AG04449 (cell line): Measurements from ENCODE around the gene SH3PXD2A.

ENCODE experiments used
- CTCF ChIA-PET: fragments of 350-600 bp; formaldehyde crosslinking; extraction: SDS; loops from one replicate; lab custom pipeline; 2021; ENCODE audit warnings: antibody characterized with exemption; lab: Yijun Ruan, JAX
- POLR2A ChIA-PET: fragments of 400-600, 350-600 bp; formaldehyde crosslinking; extraction: SDS; loops from one replicate; lab custom pipeline; 2020; ENCODE audit warnings: antibody characterized with exemption, inconsistent platforms; lab: Yijun Ruan, JAX
- DNase-seq: peaks from one replicate; pipeline ENCODE4 v3.0.0-alpha.2; 2010; ENCODE audit warnings: low read depth, low spot score
- H3K4me3 ChIP-seq: 2 replicates; pipeline ENCODE4 v1.5.1; 2011; ENCODE audit warnings: low read depth, mild to moderate bottlenecking, control low read depth, low read length
- TF ChIP-seq, protein P1 (sequence below): IDR thresholded peaks from one replicate; pipeline ENCODE4 v1.5.1; 2011; ENCODE audit warnings: mild to moderate bottlenecking, moderate library complexity, low read length, control low read depth, inconsistent platforms; ENCODE audit not compliant: insufficient read depth; ENCODE audit errors: missing control alignments

The SH3PXD2A gene

DNA sequence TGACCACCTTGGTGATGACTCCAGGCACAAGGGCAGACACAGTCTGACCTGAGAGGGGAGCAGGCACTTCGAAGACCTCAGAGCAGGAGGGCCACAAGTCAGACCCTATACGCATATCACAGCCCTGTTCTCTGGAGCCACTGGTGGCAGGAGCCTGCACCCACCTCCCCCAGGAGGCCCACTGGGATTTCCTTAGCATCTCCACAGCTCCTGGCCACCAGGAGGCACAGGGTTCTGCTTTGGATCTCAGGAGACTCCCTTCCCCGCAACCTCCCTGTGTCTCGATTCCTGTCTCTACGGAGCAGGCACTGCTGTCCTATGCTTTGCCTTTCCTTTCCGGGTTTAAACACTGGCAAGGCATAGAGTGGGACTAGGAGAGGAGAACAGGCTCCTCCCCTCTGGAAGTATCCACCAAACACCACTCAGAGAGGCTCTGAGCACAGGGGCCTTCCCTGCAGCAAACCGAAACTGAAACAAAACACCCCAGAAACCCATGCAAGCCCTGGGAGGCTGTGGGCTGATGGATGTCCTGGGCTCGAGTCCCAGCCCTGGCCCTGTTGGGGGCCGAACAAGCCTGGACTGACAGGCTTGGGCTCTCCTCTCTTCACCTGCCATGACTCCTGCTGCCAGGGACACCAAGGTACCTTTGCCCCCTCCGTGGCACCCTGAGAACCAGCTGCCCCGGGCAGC is 195.6 kb downstream of the SH3PXD2A start:
- H3K4me3 ChIP-seq: peak overlapping the region; percentile 83
- peak; percentile 53 for DNase-seq
- TF ChIP-seq, protein P1, sequence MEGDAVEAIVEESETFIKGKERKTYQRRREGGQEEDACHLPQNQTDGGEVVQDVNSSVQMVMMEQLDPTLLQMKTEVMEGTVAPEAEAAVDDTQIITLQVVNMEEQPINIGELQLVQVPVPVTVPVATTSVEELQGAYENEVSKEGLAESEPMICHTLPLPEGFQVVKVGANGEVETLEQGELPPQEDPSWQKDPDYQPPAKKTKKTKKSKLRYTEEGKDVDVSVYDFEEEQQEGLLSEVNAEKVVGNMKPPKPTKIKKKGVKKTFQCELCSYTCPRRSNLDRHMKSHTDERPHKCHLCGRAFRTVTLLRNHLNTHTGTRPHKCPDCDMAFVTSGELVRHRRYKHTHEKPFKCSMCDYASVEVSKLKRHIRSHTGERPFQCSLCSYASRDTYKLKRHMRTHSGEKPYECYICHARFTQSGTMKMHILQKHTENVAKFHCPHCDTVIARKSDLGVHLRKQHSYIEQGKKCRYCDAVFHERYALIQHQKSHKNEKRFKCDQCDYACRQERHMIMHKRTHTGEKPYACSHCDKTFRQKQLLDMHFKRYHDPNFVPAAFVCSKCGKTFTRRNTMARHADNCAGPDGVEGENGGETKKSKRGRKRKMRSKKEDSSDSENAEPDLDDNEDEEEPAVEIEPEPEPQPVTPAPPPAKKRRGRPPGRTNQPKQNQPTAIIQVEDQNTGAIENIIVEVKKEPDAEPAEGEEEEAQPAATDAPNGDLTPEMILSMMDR: peak; percentile 25
- CTCF ChIA-PET: interaction anchor here (1.0 to 9.1 kb wide), 11 partner anchors 10 to 66 kb away, joined by 3 to 84 read pairs (median 9); no protein-coding TSS in a partner anchor
- POLR2A ChIA-PET: interaction anchor here (0.7 to 3.1 kb wide), 6 partner anchors 8 to 50 kb away, joined by 3 to 29 read pairs (median 6); no protein-coding TSS in a partner anchor

DNA sequence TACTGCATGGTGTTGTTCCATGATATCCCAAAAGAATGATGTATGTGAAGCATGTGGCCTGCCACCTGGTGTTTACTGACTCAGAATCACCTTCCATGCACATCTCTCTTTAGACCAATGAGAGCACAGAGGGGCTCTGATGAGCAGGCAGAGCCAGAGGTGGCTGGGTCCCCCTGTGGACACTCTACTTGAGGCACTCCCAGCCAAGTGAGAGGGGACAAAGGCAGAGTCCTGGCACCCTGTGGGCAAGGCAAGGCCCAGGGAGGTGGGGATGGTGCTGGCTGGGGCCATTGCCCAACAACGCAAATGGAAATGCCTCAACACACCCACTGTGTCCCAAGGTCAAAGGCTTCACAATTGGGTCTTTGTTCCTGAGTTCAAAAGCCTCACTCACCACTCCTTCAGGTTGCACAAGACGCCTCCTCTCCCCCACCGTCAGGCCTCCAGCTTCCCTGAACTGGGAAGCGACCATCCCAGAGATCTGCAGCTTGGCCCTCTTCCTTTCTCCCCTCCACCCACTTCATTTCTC is 197.3 kb downstream of the SH3PXD2A start:
- ChIA-PET POLR2A (interaction anchor here (0.7 to 1.6 kb wide), 2 partner anchors 13 to 21 kb away, joined by 3 to 6 read pairs; no protein-coding TSS in a partner anchor), CTCF (interaction anchor here (0.6 to 4.9 kb wide), 5 partner anchors 9 to 59 kb away, joined by 3 to 23 read pairs (median 3); no protein-coding TSS in a partner anchor)
- no peak overlapping the region for H3K4me3 ChIP-seq
- no peak for DNase-seq
- TF ChIP-seq, protein P1: no peak

DNA sequence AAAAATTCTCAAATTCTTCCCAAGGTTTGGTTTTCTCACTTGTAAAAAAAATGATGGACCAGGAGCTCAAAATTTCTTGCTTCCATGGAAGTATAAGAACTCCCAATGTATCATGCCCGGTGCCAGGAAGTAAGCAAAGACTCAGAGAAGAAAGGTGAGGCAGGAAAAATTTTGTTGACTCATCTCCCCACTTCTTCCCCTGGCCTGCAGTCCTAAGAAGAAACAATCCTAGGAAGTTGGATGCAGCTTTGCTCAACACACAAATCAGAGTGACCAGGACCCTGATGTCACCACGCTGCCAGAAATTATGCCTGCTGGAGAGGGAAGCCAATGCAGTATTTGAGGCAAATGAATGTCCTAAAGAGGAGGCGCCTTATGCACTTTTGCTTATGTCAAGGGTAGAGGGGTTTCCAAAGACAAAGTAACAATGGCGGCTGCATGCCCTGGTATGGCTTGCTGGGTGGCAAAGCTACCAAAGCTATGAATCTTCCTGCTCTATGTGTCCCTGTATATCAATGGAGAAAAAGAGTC is 198.2 kb downstream of the SH3PXD2A start:
- no peak overlapping the region for H3K4me3 ChIP-seq
- no peak for DNase-seq
- CTCF ChIA-PET: interaction anchor here (1.0 to 1.5 kb wide), 4 partner anchors 9 to 64 kb away, joined by 3 to 5 read pairs (median 4); no protein-coding TSS in a partner anchor
- POLR2A ChIA-PET: interaction anchor here (0.9 to 1.1 kb wide), 2 partner anchors 12 to 13 kb away, joined by 3 to 5 read pairs; no protein-coding TSS in a partner anchor
- TF ChIP-seq, protein P1: no peak

DNA sequence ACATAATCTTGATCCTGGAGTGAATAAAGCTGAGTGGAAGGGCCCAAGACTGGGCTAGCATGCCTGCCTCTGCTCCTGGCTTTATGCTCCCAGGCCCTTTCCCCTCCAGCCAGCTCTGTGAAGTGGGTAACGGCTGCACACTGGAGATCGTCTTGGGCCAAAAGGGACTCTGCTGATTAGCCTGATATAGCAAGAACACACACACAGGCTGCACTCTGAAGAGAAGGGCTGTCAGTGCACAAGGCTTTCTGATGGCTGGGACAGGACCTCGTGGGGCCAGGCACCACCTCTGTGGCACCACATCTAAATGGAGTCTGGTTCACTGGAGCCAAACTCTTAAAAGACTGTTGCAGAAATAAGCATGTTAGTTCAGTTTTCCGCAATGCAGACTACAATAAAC is 200.5 kb downstream of the SH3PXD2A start:
- no peak for DNase-seq
- no peak overlapping the region for H3K4me3 ChIP-seq
- CTCF ChIA-PET: interaction anchor here (0.7 kb wide), 1 partner anchor 11 kb away, joined by 3 read pairs; no protein-coding TSS in a partner anchor
- POLR2A ChIA-PET: no interaction called here
- TF ChIP-seq, protein P1: no peak

DNA sequence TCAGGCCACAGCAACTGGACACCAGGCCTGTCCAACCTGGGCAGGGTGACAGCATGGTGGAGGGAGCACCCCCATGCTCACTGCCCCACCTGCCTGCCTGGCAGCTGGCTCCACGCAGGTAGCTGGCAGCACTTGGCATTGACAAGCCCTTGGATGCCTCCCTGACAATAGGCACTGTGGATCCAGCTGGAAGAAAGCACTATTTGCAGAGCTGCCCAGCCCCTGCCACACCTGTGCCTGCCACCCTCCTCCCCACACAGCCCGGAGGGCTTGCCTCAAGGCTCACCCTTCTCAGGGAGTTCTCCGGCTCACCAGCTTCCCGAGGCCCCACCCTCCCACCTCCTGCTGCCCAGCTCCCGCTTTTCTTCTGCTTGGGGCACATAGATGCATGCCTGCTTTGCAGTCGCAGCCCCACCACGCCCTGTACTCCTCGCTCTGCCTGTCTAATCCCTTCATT is 201.8 kb downstream of the SH3PXD2A start:
- no peak overlapping the region for H3K4me3 ChIP-seq
- ChIA-PET POLR2A (interaction anchor here (0.7 kb wide), 1 partner anchor 33 kb away, joined by 5 read pairs; no protein-coding TSS in a partner anchor), CTCF (no interaction called here)
- no peak for DNase-seq
- TF ChIP-seq, protein P1: no peak
